ENCODE results near the gene KLK1. TPM values are rescaled to one million over a fixed set of nuclear protein-coding genes. Genes with fewer than 3 reads are reported as not detected.
"Not testable (repeated sequence)": the region's sequence is repeated elsewhere in the genome, so short reads cannot be mapped to it uniquely, and the experiment has no call there.

KLK1 gene
- polyA plus RNA-seq, 3 donors from 2014 or later, result not detected

DNA sequence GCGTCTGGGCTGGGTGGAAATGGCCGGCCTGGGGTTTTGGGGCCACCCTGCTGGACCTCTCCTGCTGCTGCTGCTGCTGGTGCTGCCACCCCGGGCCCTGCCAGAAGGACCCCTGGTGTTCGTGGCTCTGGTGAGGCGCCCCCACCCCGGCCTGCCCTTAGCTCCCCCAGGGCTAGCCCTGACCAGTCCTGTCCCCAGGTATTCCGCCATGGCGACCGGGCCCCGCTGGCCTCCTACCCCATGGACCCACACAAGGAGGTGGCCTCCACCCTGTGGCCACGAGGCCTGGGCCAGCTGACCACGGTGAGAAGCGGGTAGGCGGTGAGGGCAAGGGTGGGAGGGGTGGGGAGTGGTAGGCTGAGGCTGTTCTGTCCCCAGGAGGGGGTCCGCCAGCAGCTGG is 33.2 kb downstream of the KLK1 start, which contains the start of gene ACP4:
TSS of gene ACP4 (plus strand) at position 20 of the 400 bp plus-strand sequence. CDS start at position 20, 0 bp downstream.
- H3K27ac Mint-ChIP-seq, result no peak within 1 kb of the TSS
- no peaks in the 10 kb centered on the region for H3K9me3 Mint-ChIP-seq
- H3K4me3 Mint-ChIP-seq, result no peak within 1 kb of the TSS
- H3K4me1 Mint-ChIP-seq, result no peaks in the 10 kb centered on the region
- H3K36me3 Mint-ChIP-seq, result no peaks in the 10 kb centered on the region
- DNase-seq, result no peak
- peaks cover 5 to 8% (median 6%) of the 10 kb centered on the region in 3 donors for H3K27me3 Mint-ChIP-seq (ENCODE audit: low read depth in 3 of 3)

DNA sequence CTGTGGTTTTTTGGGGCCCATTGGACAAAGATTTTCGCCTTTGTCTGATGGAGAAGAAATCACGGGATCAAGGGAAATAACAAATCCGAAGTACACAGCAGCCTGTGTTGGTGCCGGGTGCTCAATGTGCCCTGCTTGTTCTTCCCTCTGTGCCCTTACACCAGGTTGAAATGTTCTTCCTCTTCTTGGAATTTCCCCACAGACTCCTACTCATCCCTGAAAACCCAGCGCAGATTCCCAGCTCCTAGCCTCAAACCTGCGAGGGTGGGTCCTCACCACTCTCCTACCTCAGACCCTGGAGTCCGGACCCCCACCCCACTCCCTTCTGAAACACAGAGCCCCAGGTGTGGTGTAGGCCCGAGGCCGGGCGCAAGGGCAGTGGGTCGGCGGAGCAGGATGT is 38.3 kb downstream of the KLK1 start:
- no peak for DNase-seq
- Mint-ChIP-seq H3K27me3 (ENCODE audit: low read depth in 3 of 3) (peaks cover 6 to 10% (median 8%) of the 10 kb centered on the region in 3 donors), H3K4me3 (no peak overlapping the region), H3K4me1 (peaks cover 3 to 6% of the 10 kb centered on the region in 2 donors), H3K36me3 (no peaks in the 10 kb centered on the region), H3K27ac (no peak overlapping the region), H3K9me3 (no peaks in the 10 kb centered on the region)

DNA sequence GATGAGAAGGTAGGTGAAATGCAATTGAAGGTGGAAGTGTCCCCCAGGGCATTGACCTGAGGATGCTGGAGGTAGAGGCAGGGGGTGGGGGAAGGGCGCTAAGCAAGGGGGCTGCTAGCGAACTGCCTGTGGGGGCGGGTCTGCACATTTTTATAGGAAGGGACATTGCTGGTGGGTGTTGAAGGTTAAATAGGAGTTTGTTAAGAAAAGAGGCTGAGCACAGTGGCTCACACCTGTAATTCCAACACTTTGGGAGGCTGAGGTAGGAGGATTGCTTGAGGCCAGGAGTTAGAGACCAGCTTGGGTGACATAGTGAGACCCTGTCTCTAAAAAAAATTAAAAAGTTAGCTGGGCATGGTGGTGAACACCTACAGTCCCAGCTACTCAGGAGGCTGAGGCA is 38.9 kb downstream of the KLK1 start:
- Mint-ChIP-seq H3K4me3 (no peak overlapping the region), H3K27ac (no peak overlapping the region), H3K36me3 (no peaks in the 10 kb centered on the region), H3K27me3 (ENCODE audit: low read depth in 3 of 3) (peaks cover 8 to 11% (median 10%) of the 10 kb centered on the region in 3 donors), H3K9me3 (no peaks in the 10 kb centered on the region), H3K4me1 (peaks cover 3 to 6% of the 10 kb centered on the region in 2 donors)
- DNase-seq, result no peak

DNA sequence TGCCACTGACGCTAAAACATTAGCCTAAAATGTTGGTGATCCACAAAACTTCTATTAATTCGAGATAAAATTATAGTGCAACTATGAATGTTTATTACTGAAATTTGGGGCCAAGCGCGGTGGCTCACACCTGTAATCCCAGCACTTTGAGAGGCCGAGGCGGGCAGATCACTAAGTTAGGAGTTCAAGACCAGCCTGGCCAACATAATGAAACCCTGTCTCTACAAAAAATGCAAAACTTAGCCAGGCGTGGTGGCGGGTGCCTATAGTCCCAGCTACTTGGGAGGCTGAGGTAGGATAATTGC is 39.8 kb downstream of the KLK1 start:
- not testable (repeated sequence) for H3K36me3 Mint-ChIP-seq, H3K4me1 Mint-ChIP-seq, H3K9me3 Mint-ChIP-seq, DNase-seq
- Mint-ChIP-seq H3K27ac (peak overlapping the region in 1 of 6 donors; percentile 10), H3K4me3 (peak overlapping the region in 1 of 5 donors; percentile 63), H3K27me3 (ENCODE audit: low read depth in 3 of 3) (peaks cover 10 to 16% (median 13%) of the 10 kb centered on the region in 3 donors)

DNA sequence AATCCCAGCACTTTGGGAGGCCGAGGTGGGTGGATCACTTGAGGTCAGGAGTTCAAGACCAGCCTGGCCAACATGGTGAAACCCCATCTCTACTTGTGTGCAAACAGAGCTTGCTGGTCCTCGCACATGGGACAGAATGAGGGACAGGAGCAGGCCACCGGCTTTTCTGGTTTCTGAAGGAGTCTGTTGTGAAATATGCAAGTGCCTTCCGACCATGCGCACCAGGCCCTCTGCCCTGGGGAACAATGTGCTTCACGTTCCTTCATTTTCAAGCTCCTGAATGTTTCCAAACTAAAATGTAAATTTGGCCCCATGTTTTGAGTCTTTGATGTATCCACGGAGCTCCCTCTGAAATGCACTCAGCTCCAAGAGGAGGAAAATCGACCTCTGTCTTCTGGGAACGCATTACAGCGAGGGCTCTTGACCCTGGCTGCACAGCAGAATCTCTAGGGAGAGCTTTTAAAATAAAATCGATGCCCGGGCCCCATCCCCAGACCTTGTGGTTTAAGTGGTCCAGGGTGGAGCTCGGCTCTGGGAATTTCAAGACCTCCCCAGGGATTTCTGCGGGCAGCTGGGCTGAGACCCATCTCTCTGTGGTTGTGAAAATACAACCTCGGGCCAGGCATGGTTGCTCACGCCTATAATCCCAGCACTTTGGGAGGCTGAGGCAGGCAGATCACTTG is 42.7 kb downstream of the KLK1 start:
- Mint-ChIP-seq H3K4me1 (peaks cover 3 to 6% of the 10 kb centered on the region in 2 donors), H3K4me3 (no peak overlapping the region), H3K27me3 (ENCODE audit: low read depth in 3 of 3) (peaks cover 12 to 23% (median 13%) of the 10 kb centered on the region in 3 donors), H3K9me3 (no peaks in the 10 kb centered on the region), H3K36me3 (no peaks in the 10 kb centered on the region), H3K27ac (peak overlapping the region in 1 of 6 donors; percentile 12)
- no peak for DNase-seq

DNA sequence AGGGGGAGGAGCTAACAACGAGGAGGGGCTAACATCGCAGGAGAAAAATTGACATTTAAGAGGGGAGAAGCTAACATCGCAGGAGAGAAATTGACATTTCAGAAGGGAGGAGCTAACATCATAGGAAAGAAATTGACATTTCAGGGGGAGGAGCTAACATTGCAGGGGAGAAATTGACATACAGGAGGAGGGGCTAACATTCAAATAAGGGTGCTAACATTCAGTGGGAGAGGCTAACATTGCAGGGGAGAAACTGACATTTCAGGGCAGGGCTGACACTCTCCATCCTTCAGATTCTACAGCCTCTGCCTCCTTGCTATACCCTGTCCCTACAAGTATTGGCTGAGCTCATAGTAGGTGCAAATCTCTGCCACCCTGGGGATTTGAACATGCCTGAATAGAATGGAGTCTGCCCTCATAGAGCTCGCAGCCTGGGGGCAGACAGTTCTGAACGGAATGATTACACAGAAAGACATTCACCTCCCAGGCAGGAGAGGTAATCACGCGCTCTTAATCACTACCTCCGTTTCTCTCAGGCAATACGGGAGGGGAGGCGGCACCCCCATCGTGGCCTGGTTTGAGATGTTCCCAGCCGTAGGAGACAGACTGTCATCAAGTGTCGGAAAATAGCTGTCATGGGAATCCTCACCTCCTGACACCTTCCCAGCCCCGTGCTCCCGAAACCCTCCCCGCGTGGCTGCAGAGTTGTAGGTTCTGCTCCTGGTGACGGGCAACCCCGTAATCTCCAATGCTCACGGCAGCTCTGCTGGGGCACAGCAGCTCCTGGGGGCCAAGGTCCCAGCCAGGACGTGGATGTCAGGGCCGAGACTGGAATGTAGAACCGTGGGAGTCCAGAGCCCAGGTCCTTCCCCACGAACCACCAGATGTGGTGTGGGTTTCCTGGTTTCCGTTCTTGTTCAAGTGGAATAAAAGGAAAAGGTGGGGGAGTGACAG is 43.8 kb downstream of the KLK1 start:
- no peak overlapping the region for H3K27ac Mint-ChIP-seq
- H3K36me3 Mint-ChIP-seq, result no peaks in the 10 kb centered on the region
- no peak overlapping the region for H3K4me3 Mint-ChIP-seq
- H3K9me3 Mint-ChIP-seq, result no peaks in the 10 kb centered on the region
- DNase-seq, result no peak
- H3K27me3 Mint-ChIP-seq (ENCODE audit: low read depth in 3 of 3), result peaks cover 12 to 32% (median 15%) of the 10 kb centered on the region in 3 donors
- peaks cover 3 to 6% of the 10 kb centered on the region in 2 donors for H3K4me1 Mint-ChIP-seq

DNA sequence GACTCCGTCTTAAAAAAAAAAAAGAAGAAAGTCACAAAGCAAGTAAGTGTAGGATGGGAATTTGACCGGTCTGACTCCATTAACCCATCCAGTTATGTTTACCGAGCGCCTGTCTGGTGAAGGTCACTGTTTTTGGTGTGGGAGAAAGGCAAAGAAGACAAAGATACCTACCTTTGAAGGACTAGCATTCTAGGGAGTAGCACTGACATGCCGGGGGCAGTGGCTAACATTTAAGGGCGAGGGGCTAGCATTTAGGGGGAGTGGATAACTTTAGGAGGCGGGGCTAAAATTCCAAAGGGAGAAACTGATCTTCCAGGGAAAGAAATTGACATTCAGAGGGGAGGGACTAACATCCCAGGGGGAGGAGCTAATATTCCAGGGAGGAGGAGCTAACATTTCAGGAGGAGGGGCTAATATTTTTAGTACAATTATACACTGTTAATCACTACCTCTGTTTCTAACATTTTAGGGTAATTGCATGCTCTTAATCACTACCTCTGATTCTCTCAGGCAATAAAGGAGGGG is 44.6 kb downstream of the KLK1 start:
- Mint-ChIP-seq H3K27ac (no peak overlapping the region), H3K9me3 (no peaks in the 10 kb centered on the region), H3K4me3 (no peak overlapping the region), H3K36me3 (no peaks in the 10 kb centered on the region), H3K4me1 (peaks cover 3 to 6% of the 10 kb centered on the region in 2 donors), H3K27me3 (ENCODE audit: low read depth in 3 of 3) (peaks cover 13 to 36% (median 14%) of the 10 kb centered on the region in 3 donors)
- DNase-seq, result no peak

DNA sequence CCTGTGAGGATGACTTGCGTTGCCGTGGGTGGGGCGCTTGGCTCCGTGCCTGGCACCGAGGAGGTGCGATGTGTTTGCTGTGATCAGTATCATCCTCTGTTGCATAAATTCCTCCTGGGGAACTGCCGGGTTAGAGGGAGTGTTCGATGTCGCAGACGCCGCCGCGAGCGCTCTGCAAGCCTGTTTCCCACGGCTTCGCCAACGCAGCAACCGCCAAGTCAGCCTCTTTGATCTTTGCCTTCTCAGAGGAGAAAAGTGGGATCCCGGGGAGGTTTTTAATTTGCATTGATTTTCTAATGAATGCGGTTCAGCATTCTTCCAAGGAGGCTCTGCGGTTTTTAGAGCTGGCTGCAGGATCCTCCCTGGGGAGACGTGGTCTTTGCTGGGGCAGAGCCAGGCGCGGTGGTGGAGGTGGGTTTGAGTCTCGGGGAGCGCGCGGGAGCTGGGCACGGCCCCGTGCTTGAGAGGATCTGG is 45.7 kb downstream of the KLK1 start:
- Mint-ChIP-seq H3K9me3 (no peaks in the 10 kb centered on the region), H3K27ac (no peak overlapping the region), H3K36me3 (no peaks in the 10 kb centered on the region), H3K4me3 (no peak overlapping the region), H3K27me3 (ENCODE audit: low read depth in 3 of 3) (peaks cover 9 to 37% (median 14%) of the 10 kb centered on the region in 3 donors), H3K4me1 (no peaks in the 10 kb centered on the region)
- DNase-seq, result no peak

DNA sequence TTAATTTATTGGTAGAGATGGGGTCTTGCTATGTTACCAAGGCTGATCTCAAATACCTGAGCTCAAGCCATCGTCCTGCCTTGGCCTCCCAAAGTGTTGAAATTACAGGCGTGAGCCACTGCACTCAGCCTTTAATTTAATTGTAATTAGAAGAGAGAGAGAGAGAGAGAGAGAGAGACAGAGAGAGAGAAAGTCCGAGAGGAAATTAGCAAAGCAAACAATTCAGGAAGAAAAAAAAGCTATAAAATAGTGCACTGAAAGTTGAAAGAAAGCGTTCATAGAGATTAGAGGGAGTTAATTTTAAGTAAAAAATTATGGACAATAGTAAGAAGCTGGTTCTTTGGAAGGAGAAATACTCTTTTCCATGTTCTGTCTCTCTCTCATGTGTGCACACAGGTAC is 46.3 kb downstream of the KLK1 start:
- DNase-seq, result no peak
- no peak overlapping the region for H3K27ac Mint-ChIP-seq
- H3K27me3 Mint-ChIP-seq (ENCODE audit: low read depth in 3 of 3), result peaks cover 9 to 37% (median 9%) of the 10 kb centered on the region in 3 donors
- no peaks in the 10 kb centered on the region for H3K9me3 Mint-ChIP-seq
- no peak overlapping the region for H3K4me3 Mint-ChIP-seq
- H3K4me1 Mint-ChIP-seq, result no peaks in the 10 kb centered on the region
- no peaks in the 10 kb centered on the region for H3K36me3 Mint-ChIP-seq

DNA sequence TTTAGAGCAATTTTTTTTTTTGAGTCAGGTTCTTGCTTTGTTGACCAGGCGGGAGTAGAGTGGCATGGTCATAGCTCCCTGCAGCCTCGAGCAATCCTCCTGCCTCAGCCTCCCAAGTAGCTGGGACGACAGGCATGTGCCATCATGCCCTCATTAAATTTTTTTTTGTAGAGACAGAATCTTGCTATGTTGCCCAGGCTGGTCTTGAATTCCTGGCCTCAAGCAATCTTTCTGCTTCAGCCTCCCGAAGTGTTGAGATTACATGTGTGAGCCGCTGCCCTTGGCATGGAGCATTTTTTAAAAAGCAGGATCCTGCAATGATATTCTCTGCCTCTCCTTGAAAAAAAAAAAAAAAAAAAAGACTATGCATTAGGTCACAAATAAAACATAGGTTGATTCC is 47.5 kb downstream of the KLK1 start:
- Mint-ChIP-seq H3K27me3 (ENCODE audit: low read depth in 3 of 3) (peaks cover 9 to 34% (median 9%) of the 10 kb centered on the region in 3 donors), H3K4me1 (no peaks in the 10 kb centered on the region), H3K36me3 (no peaks in the 10 kb centered on the region), H3K9me3 (no peaks in the 10 kb centered on the region), H3K4me3 (no peak overlapping the region), H3K27ac (no peak overlapping the region)
- no peak for DNase-seq

DNA sequence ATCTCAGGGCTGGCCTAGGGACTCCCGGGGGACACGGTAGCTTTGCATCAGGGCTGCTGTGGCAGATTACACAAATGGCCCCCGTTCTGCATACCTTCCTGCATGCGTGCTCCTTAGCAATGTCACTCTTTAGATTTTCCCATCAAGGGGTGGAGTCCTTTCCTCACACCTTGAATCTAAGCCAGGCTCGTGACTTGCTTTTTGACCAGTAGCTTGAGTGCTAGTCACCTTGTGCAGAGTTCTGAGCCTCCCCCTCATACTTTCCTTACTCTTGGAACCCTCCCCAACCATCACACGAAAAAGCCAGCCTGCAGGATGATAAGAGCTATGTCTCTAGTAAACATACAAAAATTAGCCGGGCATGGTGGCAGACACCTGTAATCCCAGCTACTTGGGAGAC is 50.1 kb downstream of the KLK1 start:
- H3K4me1 Mint-ChIP-seq, H3K9me3 Mint-ChIP-seq, H3K4me3 Mint-ChIP-seq, H3K27ac Mint-ChIP-seq, H3K36me3 Mint-ChIP-seq, DNase-seq: not testable (repeated sequence)
- H3K27me3 Mint-ChIP-seq (ENCODE audit: low read depth in 3 of 3), result peaks cover 4 to 26% (median 7%) of the 10 kb centered on the region in 3 donors

DNA sequence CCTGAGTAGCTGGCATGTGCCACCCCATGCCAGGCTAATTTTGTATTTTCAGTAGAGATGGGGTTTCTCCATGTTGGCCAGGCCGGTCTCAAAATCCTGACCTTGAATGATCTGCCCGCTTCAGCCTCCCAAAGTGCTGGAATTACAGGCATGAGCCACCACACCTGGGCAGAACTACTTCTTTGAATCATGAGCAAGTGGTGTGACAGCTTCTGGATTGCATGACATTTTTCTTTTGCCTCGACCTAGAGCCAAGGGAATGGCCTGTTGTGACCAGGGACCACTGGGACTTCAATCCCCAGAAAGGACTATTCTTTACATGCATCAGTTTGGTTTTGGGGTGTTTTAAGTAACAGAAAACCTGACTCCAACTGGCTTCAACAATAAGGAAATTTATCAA is 50.7 kb downstream of the KLK1 start:
- H3K36me3 Mint-ChIP-seq, DNase-seq: not testable (repeated sequence)
- H3K27me3 Mint-ChIP-seq (ENCODE audit: low read depth in 3 of 3), result peaks cover 4 to 26% (median 7%) of the 10 kb centered on the region in 3 donors

DNA sequence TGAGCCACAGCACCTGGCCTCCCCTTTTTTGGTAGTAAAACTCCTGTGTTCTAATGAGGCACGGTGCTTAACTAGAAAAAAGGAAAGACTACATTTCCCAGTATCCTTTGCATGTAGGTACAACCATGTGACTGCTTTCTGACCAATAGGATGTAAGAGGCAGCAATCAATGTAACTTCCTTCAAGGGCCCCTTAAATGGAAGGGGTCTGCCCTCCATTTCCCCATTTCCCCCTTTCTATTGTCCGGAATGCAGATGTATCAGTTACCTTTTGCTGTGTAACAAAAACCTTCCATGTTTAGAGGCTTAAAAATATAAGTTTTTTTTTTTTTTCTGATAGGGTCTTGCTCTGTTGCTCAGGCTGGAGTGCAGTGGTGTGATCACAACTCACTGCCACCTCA is 51.1 kb downstream of the KLK1 start:
- no peaks in the 10 kb centered on the region for H3K4me1 Mint-ChIP-seq
- H3K27ac Mint-ChIP-seq, result no peak overlapping the region
- H3K36me3 Mint-ChIP-seq, result no peaks in the 10 kb centered on the region
- no peaks in the 10 kb centered on the region for H3K9me3 Mint-ChIP-seq
- H3K27me3 Mint-ChIP-seq (ENCODE audit: low read depth in 3 of 3), result peaks cover 4 to 26% (median 7%) of the 10 kb centered on the region in 3 donors
- H3K4me3 Mint-ChIP-seq, result no peak overlapping the region
- DNase-seq, result no peak

More for the DNA sequence above, 50.7 kb downstream of the KLK1 start:
- not testable (repeated sequence) for H3K9me3 Mint-ChIP-seq, H3K27ac Mint-ChIP-seq, H3K4me3 Mint-ChIP-seq, H3K4me1 Mint-ChIP-seq

DNA sequence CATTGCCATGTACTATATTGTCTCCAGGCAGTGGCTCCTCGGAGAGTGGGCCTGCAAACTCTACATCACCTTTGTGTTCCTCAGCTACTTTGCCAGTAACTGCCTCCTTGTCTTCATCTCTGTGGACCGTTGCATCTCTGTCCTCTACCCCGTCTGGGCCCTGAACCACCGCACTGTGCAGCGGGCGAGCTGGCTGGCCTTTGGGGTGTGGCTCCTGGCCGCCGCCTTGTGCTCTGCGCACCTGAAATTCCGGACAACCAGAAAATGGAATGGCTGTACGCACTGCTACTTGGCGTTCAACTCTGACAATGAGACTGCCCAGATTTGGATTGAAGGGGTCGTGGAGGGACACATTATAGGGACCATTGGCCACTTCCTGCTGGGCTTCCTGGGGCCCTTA is 52.7 kb downstream of the KLK1 start:
- H3K36me3 Mint-ChIP-seq, result no peaks in the 10 kb centered on the region
- DNase-seq, result no peak
- no peaks in the 10 kb centered on the region for H3K9me3 Mint-ChIP-seq
- no peaks in the 10 kb centered on the region for H3K4me1 Mint-ChIP-seq
- peaks cover 3 to 16% (median 7%) of the 10 kb centered on the region in 3 donors for H3K27me3 Mint-ChIP-seq (ENCODE audit: low read depth in 3 of 3)
- H3K4me3 Mint-ChIP-seq, result no peak overlapping the region
- no peak overlapping the region for H3K27ac Mint-ChIP-seq
